ENCODE results near the gene KRTAP15-1.

DNA sequence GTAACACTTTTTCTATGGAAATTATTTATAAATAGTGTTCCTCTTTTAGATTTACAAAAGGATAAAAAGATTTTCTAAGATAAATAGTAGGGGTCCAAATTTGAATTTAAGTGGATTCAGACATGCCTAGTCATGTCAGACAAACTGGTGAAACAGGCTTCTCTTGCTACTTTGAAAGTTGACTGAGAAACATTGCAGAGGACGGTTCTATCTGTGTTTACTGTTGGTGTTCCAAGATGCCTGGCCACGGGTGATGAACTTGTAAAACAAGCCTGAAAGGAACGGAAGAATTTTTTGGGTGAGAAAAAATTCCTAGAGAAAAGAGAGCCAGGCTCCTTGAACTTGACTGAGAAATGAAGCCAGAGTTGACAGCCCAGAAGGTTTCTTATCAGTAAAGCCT, 37.9 kb downstream of the KRTAP15-1 start:
- no peak for TF ChIP-seq EP300 (IDR thresholded peaks at IDR 0.05)
- TF ChIP-seq POLR2A (IDR thresholded peaks at IDR 0.05), result no peak
- TF ChIP-seq, protein P1, sequence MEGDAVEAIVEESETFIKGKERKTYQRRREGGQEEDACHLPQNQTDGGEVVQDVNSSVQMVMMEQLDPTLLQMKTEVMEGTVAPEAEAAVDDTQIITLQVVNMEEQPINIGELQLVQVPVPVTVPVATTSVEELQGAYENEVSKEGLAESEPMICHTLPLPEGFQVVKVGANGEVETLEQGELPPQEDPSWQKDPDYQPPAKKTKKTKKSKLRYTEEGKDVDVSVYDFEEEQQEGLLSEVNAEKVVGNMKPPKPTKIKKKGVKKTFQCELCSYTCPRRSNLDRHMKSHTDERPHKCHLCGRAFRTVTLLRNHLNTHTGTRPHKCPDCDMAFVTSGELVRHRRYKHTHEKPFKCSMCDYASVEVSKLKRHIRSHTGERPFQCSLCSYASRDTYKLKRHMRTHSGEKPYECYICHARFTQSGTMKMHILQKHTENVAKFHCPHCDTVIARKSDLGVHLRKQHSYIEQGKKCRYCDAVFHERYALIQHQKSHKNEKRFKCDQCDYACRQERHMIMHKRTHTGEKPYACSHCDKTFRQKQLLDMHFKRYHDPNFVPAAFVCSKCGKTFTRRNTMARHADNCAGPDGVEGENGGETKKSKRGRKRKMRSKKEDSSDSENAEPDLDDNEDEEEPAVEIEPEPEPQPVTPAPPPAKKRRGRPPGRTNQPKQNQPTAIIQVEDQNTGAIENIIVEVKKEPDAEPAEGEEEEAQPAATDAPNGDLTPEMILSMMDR (IDR thresholded peaks at IDR 0.05), result no peak

All from stomach (tissue), 4 donors.